PC-3 (cell line): Measurements from ENCODE around the gene ADCY2.

Experiments
- EZH2 ChIP-seq: fragments of 300-600 bp; sonication (generic); IDR thresholded peaks from one replicate; pipeline ENCODE4 v1.6.1; 2017; ENCODE audit warnings: antibody characterized with exemption, mild to moderate bottlenecking, low read length; ENCODE audit not compliant: unreplicated experiment
- TF ChIP-seq, protein P1 (sequence below): fragments of 300-600 bp; sonication (generic); conservative IDR thresholded peaks from 2 replicates; pipeline ENCODE4 v1.5.1; 2017; ENCODE audit warnings: antibody characterized with exemption, low read depth, mild to moderate bottlenecking, low read length

DNA sequence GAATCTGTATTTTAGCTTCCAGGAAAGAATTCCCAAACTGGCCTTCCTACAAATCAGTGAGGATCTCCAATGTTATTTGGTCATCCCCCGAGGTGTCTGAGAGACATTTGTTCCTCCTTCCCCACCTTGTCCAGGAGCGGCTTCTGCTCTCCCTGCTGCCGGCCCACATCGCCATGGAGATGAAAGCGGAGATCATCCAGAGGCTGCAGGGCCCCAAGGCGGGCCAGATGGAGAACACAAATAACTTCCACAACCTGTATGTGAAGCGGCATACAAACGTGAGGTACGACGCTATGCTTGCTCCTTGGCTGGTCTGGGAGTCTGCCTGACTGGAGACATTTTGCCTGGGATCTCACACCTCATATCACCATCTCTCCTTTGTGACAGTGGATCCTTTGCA, 294.6 kb downstream of the ADCY2 start:
- TF ChIP-seq EZH2: no peak
- TF ChIP-seq, protein P1, sequence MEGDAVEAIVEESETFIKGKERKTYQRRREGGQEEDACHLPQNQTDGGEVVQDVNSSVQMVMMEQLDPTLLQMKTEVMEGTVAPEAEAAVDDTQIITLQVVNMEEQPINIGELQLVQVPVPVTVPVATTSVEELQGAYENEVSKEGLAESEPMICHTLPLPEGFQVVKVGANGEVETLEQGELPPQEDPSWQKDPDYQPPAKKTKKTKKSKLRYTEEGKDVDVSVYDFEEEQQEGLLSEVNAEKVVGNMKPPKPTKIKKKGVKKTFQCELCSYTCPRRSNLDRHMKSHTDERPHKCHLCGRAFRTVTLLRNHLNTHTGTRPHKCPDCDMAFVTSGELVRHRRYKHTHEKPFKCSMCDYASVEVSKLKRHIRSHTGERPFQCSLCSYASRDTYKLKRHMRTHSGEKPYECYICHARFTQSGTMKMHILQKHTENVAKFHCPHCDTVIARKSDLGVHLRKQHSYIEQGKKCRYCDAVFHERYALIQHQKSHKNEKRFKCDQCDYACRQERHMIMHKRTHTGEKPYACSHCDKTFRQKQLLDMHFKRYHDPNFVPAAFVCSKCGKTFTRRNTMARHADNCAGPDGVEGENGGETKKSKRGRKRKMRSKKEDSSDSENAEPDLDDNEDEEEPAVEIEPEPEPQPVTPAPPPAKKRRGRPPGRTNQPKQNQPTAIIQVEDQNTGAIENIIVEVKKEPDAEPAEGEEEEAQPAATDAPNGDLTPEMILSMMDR: no peak
